Neural cell (in vitro differentiated cells): ENCODE results near the gene EML4.

ENCODE experiments used
- CTCF ChIP-seq: fragments of 450-650 bp; IDR thresholded peaks from 2 replicates; pipeline ENCODE4 v1.5.1; 2014; ENCODE audit warnings: antibody characterized with exemption, mild to moderate bottlenecking, moderate library complexity; ENCODE audit not compliant: poor library complexity, severe bottlenecking
- EZH2 ChIP-seq: fragments of 200-600, 300-800 bp; shearing (Covaris generic), sonication (generic); IDR thresholded peaks from 2 replicates; pipeline ENCODE4 v1.6.1; 2014; ENCODE audit warnings: antibody characterized with exemption, low read length, borderline replicate concordance, mild to moderate bottlenecking; ENCODE audit not compliant: insufficient read depth, poor library complexity, severe bottlenecking
- MXI1 ChIP-seq: fragments of 450-650 bp; conservative IDR thresholded peaks from 2 replicates; pipeline ENCODE4 v1.6.1; 2014; ENCODE audit warnings: antibody characterized with exemption, mild to moderate bottlenecking; ENCODE audit not compliant: poor library complexity, severe bottlenecking
- POLR2AphosphoS5 ChIP-seq: IDR thresholded peaks from 2 replicates; pipeline ENCODE4 v1.6.1; 2012
- TAF1 ChIP-seq: IDR thresholded peaks from 2 replicates; pipeline ENCODE4 v1.6.1; 2012; ENCODE audit warnings: low read depth
- TF ChIP-seq, protein P1 (sequence below): IDR thresholded peaks from 2 replicates; pipeline ENCODE4 v1.6.1; 2012; ENCODE audit warnings: borderline replicate concordance

DNA sequence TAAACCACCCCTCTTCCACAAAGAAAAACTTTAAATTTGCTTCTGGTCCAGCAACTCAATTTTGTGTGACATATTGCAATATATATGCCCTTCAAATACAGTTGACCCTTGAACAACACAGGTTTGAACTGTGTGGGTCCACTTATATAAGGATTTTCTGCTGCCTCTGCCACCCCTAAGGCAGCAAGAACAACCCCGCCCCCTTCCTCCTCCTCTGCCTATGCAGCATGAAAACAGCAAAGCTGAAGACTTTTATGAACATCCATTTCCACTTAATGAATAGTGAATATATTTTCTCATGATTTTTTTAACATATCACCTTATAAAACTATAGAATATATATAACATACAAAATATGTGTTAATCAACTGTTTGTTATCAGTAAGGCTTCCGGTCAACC, 58.3 kb downstream of the EML4 start:
- TF ChIP-seq CTCF: no peak
- TF ChIP-seq EZH2: no peak
- TF ChIP-seq POLR2AphosphoS5: no peak
- no peak for TF ChIP-seq TAF1
- TF ChIP-seq, protein P1, sequence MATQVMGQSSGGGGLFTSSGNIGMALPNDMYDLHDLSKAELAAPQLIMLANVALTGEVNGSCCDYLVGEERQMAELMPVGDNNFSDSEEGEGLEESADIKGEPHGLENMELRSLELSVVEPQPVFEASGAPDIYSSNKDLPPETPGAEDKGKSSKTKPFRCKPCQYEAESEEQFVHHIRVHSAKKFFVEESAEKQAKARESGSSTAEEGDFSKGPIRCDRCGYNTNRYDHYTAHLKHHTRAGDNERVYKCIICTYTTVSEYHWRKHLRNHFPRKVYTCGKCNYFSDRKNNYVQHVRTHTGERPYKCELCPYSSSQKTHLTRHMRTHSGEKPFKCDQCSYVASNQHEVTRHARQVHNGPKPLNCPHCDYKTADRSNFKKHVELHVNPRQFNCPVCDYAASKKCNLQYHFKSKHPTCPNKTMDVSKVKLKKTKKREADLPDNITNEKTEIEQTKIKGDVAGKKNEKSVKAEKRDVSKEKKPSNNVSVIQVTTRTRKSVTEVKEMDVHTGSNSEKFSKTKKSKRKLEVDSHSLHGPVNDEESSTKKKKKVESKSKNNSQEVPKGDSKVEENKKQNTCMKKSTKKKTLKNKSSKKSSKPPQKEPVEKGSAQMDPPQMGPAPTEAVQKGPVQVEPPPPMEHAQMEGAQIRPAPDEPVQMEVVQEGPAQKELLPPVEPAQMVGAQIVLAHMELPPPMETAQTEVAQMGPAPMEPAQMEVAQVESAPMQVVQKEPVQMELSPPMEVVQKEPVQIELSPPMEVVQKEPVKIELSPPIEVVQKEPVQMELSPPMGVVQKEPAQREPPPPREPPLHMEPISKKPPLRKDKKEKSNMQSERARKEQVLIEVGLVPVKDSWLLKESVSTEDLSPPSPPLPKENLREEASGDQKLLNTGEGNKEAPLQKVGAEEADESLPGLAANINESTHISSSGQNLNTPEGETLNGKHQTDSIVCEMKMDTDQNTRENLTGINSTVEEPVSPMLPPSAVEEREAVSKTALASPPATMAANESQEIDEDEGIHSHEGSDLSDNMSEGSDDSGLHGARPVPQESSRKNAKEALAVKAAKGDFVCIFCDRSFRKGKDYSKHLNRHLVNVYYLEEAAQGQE: no peak
- no peak for TF ChIP-seq MXI1
